ENCODE measurements around the gene NAV1. TPM values are rescaled to one million over a fixed set of nuclear protein-coding genes. Genes with fewer than 3 reads are reported as not detected.

The NAV1 gene
- total RNA-seq, 1 donor from 2014 or later, result 55.2 TPM

GRCh38 chr1:201560328-201561194, 21.6 kb downstream of the NAV1 start:
- Mint-ChIP-seq H3K9me3 (ENCODE audit: low read depth) (no peaks in the 10 kb centered on the region), H3K27me3 (peaks cover 8% of the 10 kb centered on the region), H3K4me3 (ENCODE audit: low read depth) (no peak overlapping the region), H3K4me1 (ENCODE audit: low read depth) (no peaks in the 10 kb centered on the region), H3K36me3 (ENCODE audit: insufficient read depth) (no peaks in the 10 kb centered on the region), H3K27ac (no peak overlapping the region)
- DNase-seq (ENCODE audit: low spot score, unreplicated experiment), result no peak
- no peak for TF ChIP-seq CTCF (IDR thresholded peaks at IDR 0.05; ENCODE audit: unreplicated experiment)

- Mint-ChIP-seq H3K9me3 (ENCODE audit: low read depth) (no peaks in the 10 kb centered on the region), H3K4me3 (ENCODE audit: low read depth) (no peak overlapping the region), H3K27me3 (peaks cover 8% of the 10 kb centered on the region), H3K4me1 (ENCODE audit: low read depth) (no peaks in the 10 kb centered on the region), H3K27ac (no peak overlapping the region), H3K36me3 (ENCODE audit: insufficient read depth) (no peaks in the 10 kb centered on the region)
- TF ChIP-seq CTCF (IDR thresholded peaks at IDR 0.05; ENCODE audit: unreplicated experiment), result no peak
- no peak for DNase-seq (ENCODE audit: low spot score, unreplicated experiment)
Measured at GRCh38 chr1:201561195-201561564, 22.3 kb downstream of the NAV1 start.

- TF ChIP-seq CTCF (IDR thresholded peaks at IDR 0.05; ENCODE audit: unreplicated experiment), result no peak
- Mint-ChIP-seq H3K4me3 (ENCODE audit: low read depth) (no peak overlapping the region), H3K9me3 (ENCODE audit: low read depth) (no peaks in the 10 kb centered on the region), H3K36me3 (ENCODE audit: insufficient read depth) (no peaks in the 10 kb centered on the region), H3K4me1 (ENCODE audit: low read depth) (no peaks in the 10 kb centered on the region), H3K27me3 (peaks cover 8% of the 10 kb centered on the region), H3K27ac (no peak overlapping the region)
- no peak for DNase-seq (ENCODE audit: low spot score, unreplicated experiment)
Measured at GRCh38 chr1:201561601-201562000, 22.7 kb downstream of the NAV1 start.

- H3K4me1 Mint-ChIP-seq (ENCODE audit: low read depth), result no peaks in the 10 kb centered on the region
- TF ChIP-seq CTCF (IDR thresholded peaks at IDR 0.05; ENCODE audit: unreplicated experiment), result no peak
Measured at GRCh38 chr1:201562257-201562656, 23.3 kb downstream of the NAV1 start.

GRCh38 chr1:201562659-201563405, 23.9 kb downstream of the NAV1 start:
- H3K27me3 Mint-ChIP-seq, result peaks cover 6% of the 10 kb centered on the region
- H3K9me3 Mint-ChIP-seq (ENCODE audit: low read depth), result no peaks in the 10 kb centered on the region
- H3K27ac Mint-ChIP-seq, result no peak overlapping the region
- no peak overlapping the region for H3K4me3 Mint-ChIP-seq (ENCODE audit: low read depth)
- TF ChIP-seq CTCF (IDR thresholded peaks at IDR 0.05; ENCODE audit: unreplicated experiment), result no peak
- H3K36me3 Mint-ChIP-seq (ENCODE audit: insufficient read depth), result no peaks in the 10 kb centered on the region
- no peak for DNase-seq (ENCODE audit: low spot score, unreplicated experiment)
- no peaks in the 10 kb centered on the region for H3K4me1 Mint-ChIP-seq (ENCODE audit: low read depth)

More at GRCh38 chr1:201562257-201562656, 23.3 kb downstream of the NAV1 start:
- DNase-seq (ENCODE audit: low spot score, unreplicated experiment), result no peak
- no peak overlapping the region for H3K27ac Mint-ChIP-seq
- peaks cover 8% of the 10 kb centered on the region for H3K27me3 Mint-ChIP-seq
- no peaks in the 10 kb centered on the region for H3K36me3 Mint-ChIP-seq (ENCODE audit: insufficient read depth)
- no peaks in the 10 kb centered on the region for H3K9me3 Mint-ChIP-seq (ENCODE audit: low read depth)
- H3K4me3 Mint-ChIP-seq (ENCODE audit: low read depth), result no peak overlapping the region
